A549 (cell line): ENCODE results near the gene F8. TPM values are rescaled to one million over a fixed set of nuclear protein-coding genes. Genes with fewer than 3 reads are reported as not detected.

Source experiments
- ATAC-seq, 2 experiments: fragments of 200-7000 bp in 1 of 2; fragments of >200 bp in 1 of 2; cut with Nextera tagmentation in 1 of 2; cut with Tn5 transposase in 1 of 2; 3 replicates each; pipeline versions ENCODE4 v1.8.0 to v1.9.1; 2018 to 2020; ENCODE audit warnings: mild to moderate bottlenecking in 1 of 2, moderate library complexity in 1 of 2
- CTCF ChIA-PET: fragments of 300-600 bp; sonication (Branson Sonifier 250); formaldehyde crosslinking; extraction: SDS; loops from one replicate; lab custom pipeline; 2021; ENCODE audit warnings: antibody characterized with exemption, inconsistent platforms; lab: Yijun Ruan, JAX
- POLR2A ChIA-PET: fragments of 350-600 bp; formaldehyde crosslinking; extraction: SDS; loops from one replicate; lab custom pipeline; 2021; ENCODE audit warnings: antibody characterized with exemption, inconsistent platforms; lab: Yijun Ruan, JAX
- DNase-seq, 2 experiments: peaks; one replicate each; pipeline versions ENCODE4 v3.0.0 to v3.0.0-alpha.2; 2011 to 2016; ENCODE audit warnings: low read depth in 1 of 2, low spot score in 1 of 2
- FAIRE-seq: peaks from 2 replicates; lab custom pipeline; 2011; peaks lifted over from hg19 to GRCh38; lab: Jason Lieb, UNC
- H3K27ac ChIP-seq, 2 experiments: fragments of >200 bp; sonication (Bioruptor Twin); formaldehyde crosslinking; 3 replicates each; pipeline ENCODE4 v1.5.1; 2016 to 2017
- H3K4me1 ChIP-seq: fragments of >200 bp; sonication (Bioruptor Twin); formaldehyde crosslinking; 3 replicates; pipeline ENCODE4 v1.6.1; 2016
- H3K4me2 ChIP-seq: fragments of >200 bp; sonication (Bioruptor Twin); formaldehyde crosslinking; 3 replicates; pipeline ENCODE4 v1.6.1; 2016
- H3K4me3 ChIP-seq: fragments of >200 bp; sonication (Bioruptor Twin); formaldehyde crosslinking; 3 replicates; pipeline ENCODE4 v1.5.1; 2016
- H3K9me3 ChIP-seq: fragments of >200 bp; sonication (Bioruptor Twin); formaldehyde crosslinking; 3 replicates; pipeline ENCODE4 v1.6.1; 2016
- CBX2 ChIP-seq: fragments of 200-600 bp; sonication (generic); IDR thresholded peaks from 2 replicates; pipeline ENCODE4 v1.6.1; 2016; ENCODE audit warnings: low read depth, mild to moderate bottlenecking, borderline replicate concordance
- CHD4 ChIP-seq: fragments of 200-600 bp; sonication (generic); IDR thresholded peaks from 2 replicates; pipeline ENCODE4 v1.6.1; 2016; ENCODE audit warnings: antibody characterized with exemption, mild to moderate bottlenecking, borderline replicate concordance
- CTCF ChIP-seq: fragments of >200 bp; sonication (Bioruptor Twin); formaldehyde crosslinking; IDR thresholded peaks from 3 replicates; pipeline ENCODE4 v1.5.1; 2016
- ELK1 ChIP-seq: fragments of 150-350 bp; IDR thresholded peaks from 2 replicates; pipeline ENCODE4 v1.6.1; 2014; ENCODE audit warnings: low read depth, mild to moderate bottlenecking, low read length
- EP300 ChIP-seq, 2 experiments: fragments of >200 bp; sonication (Bioruptor Twin); formaldehyde crosslinking; IDR thresholded peaks; 2 replicates in 1 of 2; 3 replicates in 1 of 2; pipeline ENCODE4 v1.6.1; 2016 to 2017
- ESRRA ChIP-seq: fragments of 150-350 bp; IDR thresholded peaks from 2 replicates; pipeline ENCODE4 v1.6.1; 2014; ENCODE audit warnings: mild to moderate bottlenecking, low read length, borderline replicate concordance
- FOSL2 ChIP-seq, 2 experiments: fragments of 450-650 bp in 1 of 2; fragments of >200 bp in 1 of 2; sonication (Bioruptor Twin) in 1 of 2; formaldehyde crosslinking; IDR thresholded peaks; 2 replicates each; pipeline versions ENCODE4 v1.5.0 to v1.6.1; 2016 to 2020; ENCODE audit warnings: mild to moderate bottlenecking in 1 of 2, moderate library complexity in 1 of 2
- FOXS1 ChIP-seq: fragments of 250-450 bp; sonication (Bioruptor Pico); IDR thresholded peaks from 2 replicates; pipeline ENCODE4 v1.5.0; 2020; ENCODE audit warnings: mild to moderate bottlenecking, moderate library complexity
- GATA3 ChIP-seq: IDR thresholded peaks from 2 replicates; pipeline ENCODE4 v1.6.1; 2012; ENCODE audit warnings: borderline replicate concordance
- HEYL ChIP-seq: fragments of 250-450 bp; sonication (Bioruptor Pico); IDR thresholded peaks from 2 replicates; pipeline ENCODE4 v1.8.0; 2021; ENCODE audit warnings: mild to moderate bottlenecking, moderate library complexity
- JUN ChIP-seq, 2 experiments: fragments of >200 bp; sonication (Bioruptor Twin); formaldehyde crosslinking; IDR thresholded peaks; 2 replicates in 1 of 2; 3 replicates in 1 of 2; pipeline ENCODE4 v1.6.1; 2016 to 2017
- JUNB ChIP-seq: fragments of >200 bp; sonication (Bioruptor Twin); formaldehyde crosslinking; IDR thresholded peaks from 2 replicates; pipeline ENCODE4 v1.6.1; 2016
- NR3C1 ChIP-seq: fragments of >200 bp; sonication (Bioruptor Twin); formaldehyde crosslinking; IDR thresholded peaks from 3 replicates; pipeline ENCODE4 v1.6.1; 2017
- POLR2A ChIP-seq: IDR thresholded peaks from 2 replicates; pipeline ENCODE4 v1.6.1; 2012; ENCODE audit warnings: mild to moderate bottlenecking, low read length
- RARB ChIP-seq: fragments of 250-450 bp; sonication (Bioruptor Pico); IDR thresholded peaks from 2 replicates; pipeline ENCODE4 v1.8.0; 2021; ENCODE audit warnings: mild to moderate bottlenecking, moderate library complexity
- RNF2 ChIP-seq: fragments of 200-600 bp; sonication (generic); IDR thresholded peaks from 2 replicates; pipeline ENCODE4 v1.6.1; 2016; ENCODE audit warnings: low read depth, mild to moderate bottlenecking, antibody characterized with exemption, moderate library complexity, borderline replicate concordance
- TP53 ChIP-seq: fragments of 250-450 bp; sonication (Bioruptor Pico); IDR thresholded peaks from 2 replicates; pipeline ENCODE4 v1.5.0; 2021; ENCODE audit warnings: mild to moderate bottlenecking, moderate library complexity
- ZC3H11A ChIP-seq: fragments of 450-650 bp; IDR thresholded peaks from 2 replicates; pipeline ENCODE4 v1.6.1; 2014; ENCODE audit warnings: antibody characterized with exemption, mild to moderate bottlenecking
- ZNF302 ChIP-seq: fragments of 250-450 bp; sonication (Bioruptor Pico); IDR thresholded peaks from 2 replicates; pipeline ENCODE4 v1.9.0; 2021; ENCODE audit warnings: inconsistent platforms, mild to moderate bottlenecking, moderate library complexity
- WGBS: methylation state at CpG from one replicate; pipeline ENCODE4 v1.1.6; 2017; ENCODE audit errors: missing lambda C conversion rate; 5-methylcytosine and 5-hydroxymethylcytosine counted together
- polyA plus RNA-seq, 4 experiments: library from polyadenylated mRNA; depleted of rRNA in 3 of 4; stranded (reverse); fragments of >200 nt; fragmentation: RNase III in 1 of 4; extraction: RNeasy Plus Mini Kit Qiagen cat#74134 plus additional on column Dnase treatment in 1 of 4; gene quantifications; 2 replicates in 3 of 4; 3 replicates in 1 of 4; pipeline ENCODE4 v1.2.3, GENCODE V29; 2011 to 2017
- TF ChIP-seq, protein P1 (sequence below): fragments of 200-600 bp; sonication (generic); IDR thresholded peaks from 2 replicates; pipeline ENCODE4 v1.6.1; 2016; ENCODE audit warnings: antibody characterized with exemption, mild to moderate bottlenecking, moderate library complexity
- TF ChIP-seq, protein P2 (sequence below): IDR thresholded peaks from 2 replicates; pipeline ENCODE4 v1.6.1; 2012

F8 gene
- polyA plus RNA-seq, 2 of the 4 experiments (the other 2 are of a cell fraction), result 4.3 to 6.9 TPM

GRCh38 chrX:154802947-154803346 is 219.6 kb downstream of the F8 start:
- Histone ChIP-seq H3K9me3 (no peaks in the 10 kb centered on the region), H3K4me3 (no peak overlapping the region), H3K4me2 (no peak overlapping the region), H3K27ac (no peak overlapping the region), H3K4me1 (peaks cover 36% of the 10 kb centered on the region)
- ATAC-seq (no peak), FAIRE-seq (no peak), DNase-seq (no peak)
- ChIA-PET POLR2A (no interaction called here), CTCF (interaction anchor here (0.8 kb wide), 1 partner anchor 54 kb away, joined by 3 read pairs; no protein-coding TSS in a partner anchor)
- TF ChIP-seq, protein P1, sequence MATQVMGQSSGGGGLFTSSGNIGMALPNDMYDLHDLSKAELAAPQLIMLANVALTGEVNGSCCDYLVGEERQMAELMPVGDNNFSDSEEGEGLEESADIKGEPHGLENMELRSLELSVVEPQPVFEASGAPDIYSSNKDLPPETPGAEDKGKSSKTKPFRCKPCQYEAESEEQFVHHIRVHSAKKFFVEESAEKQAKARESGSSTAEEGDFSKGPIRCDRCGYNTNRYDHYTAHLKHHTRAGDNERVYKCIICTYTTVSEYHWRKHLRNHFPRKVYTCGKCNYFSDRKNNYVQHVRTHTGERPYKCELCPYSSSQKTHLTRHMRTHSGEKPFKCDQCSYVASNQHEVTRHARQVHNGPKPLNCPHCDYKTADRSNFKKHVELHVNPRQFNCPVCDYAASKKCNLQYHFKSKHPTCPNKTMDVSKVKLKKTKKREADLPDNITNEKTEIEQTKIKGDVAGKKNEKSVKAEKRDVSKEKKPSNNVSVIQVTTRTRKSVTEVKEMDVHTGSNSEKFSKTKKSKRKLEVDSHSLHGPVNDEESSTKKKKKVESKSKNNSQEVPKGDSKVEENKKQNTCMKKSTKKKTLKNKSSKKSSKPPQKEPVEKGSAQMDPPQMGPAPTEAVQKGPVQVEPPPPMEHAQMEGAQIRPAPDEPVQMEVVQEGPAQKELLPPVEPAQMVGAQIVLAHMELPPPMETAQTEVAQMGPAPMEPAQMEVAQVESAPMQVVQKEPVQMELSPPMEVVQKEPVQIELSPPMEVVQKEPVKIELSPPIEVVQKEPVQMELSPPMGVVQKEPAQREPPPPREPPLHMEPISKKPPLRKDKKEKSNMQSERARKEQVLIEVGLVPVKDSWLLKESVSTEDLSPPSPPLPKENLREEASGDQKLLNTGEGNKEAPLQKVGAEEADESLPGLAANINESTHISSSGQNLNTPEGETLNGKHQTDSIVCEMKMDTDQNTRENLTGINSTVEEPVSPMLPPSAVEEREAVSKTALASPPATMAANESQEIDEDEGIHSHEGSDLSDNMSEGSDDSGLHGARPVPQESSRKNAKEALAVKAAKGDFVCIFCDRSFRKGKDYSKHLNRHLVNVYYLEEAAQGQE, result no peak
- TF ChIP-seq HEYL (CRISPR knock-in tag) (no peak), CBX2 (no peak), TP53 (no peak), CHD4 (no peak), ZNF302 (CRISPR knock-in tag) (no peak), CTCF (no peak), FOXS1 (no peak), NR3C1 (no peak)
- 90% methylated on average over 2 of the region's 2 CpGs for WGBS

- POLR2A ChIA-PET, result interaction anchor here (1.3 kb wide), 1 partner anchor 38 kb away, joined by 3 read pairs; no protein-coding TSS in a partner anchor
- no peak for TF ChIP-seq FOXS1
- TF ChIP-seq RNF2, result no peak
- no peak for TF ChIP-seq ESRRA
- WGBS, result 71% methylated on average over 8 of the region's 8 CpGs
- no peak overlapping the region for H3K4me3 ChIP-seq
- no peak for DNase-seq
- ATAC-seq, result no peak
- peak overlapping the region; percentile 71 to 83 for H3K27ac ChIP-seq
- H3K9me3 ChIP-seq, result no peaks in the 10 kb centered on the region
- H3K4me1 ChIP-seq, result peaks cover 52% of the 10 kb centered on the region
- FAIRE-seq, result no peak
- peak overlapping the region; percentile 72 for H3K4me2 ChIP-seq
- CTCF ChIA-PET, result interaction anchor here (0.5 kb wide), 1 partner anchor 51 kb away, joined by 3 read pairs; no protein-coding TSS in a partner anchor
Observed at GRCh38 chrX:154800478-154801210, 221.9 kb downstream of the F8 start.

DNA sequence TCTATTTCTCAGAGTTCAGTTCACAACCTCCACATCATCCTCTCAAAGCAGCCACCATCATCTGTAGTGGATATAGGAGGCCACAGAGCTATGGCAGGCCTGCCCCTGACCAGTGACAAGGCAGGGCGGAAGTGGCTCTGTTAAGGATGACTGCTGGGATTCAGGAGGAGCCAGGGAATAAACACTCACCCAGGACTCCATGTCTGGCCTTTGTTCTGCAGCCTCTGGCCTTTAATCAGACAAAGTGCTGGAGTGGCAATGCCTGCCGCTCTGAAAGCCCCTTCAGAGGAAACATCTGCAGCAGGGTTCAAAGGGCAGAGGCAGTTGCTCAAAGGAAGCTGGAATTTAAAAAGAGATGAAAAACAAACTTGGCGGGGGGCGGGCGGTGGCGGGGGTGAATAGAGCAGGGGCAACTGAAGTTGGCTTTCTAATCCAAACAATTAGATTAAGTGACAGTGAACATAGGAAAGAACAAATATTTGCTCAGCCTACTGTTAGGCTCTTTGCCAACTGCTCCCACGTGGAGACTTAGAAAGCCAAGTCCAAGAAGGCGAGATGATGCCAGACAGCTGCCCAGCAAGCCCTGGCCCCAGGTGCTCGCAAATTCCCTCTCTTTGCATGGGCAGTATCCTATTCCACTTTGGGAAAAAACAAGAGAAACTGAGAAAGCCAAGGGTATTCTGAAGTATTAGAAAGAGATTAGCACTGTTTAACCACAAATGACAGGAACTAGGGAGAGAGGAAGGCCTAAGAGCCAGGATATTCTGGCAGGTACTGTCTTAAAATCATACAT is 222.8 kb downstream of the F8 start:
- DNase-seq (peak; percentile 73 to 80), ATAC-seq (peak; percentile 90 to 92), FAIRE-seq (peak; percentile 61)
- ChIA-PET POLR2A (interaction anchor here (0.6 to 1.3 kb wide), 2 partner anchors 37 to 196 kb away, joined by 3 read pairs; no protein-coding TSS in a partner anchor), CTCF (interaction anchor here (0.5 to 0.6 kb wide), 2 partner anchors 51 to 1086 kb away, joined by 3 to 4 read pairs; no protein-coding TSS in a partner anchor)
- Histone ChIP-seq H3K9me3 (no peaks in the 10 kb centered on the region), H3K4me1 (peaks cover 52% of the 10 kb centered on the region), H3K4me3 (no peak overlapping the region), H3K27ac (peak overlapping the region; percentile 71 to 83), H3K4me2 (peak overlapping the region; percentile 72)
- TF ChIP-seq ELK1, result no peak
- TF ChIP-seq POLR2A, result no peak
- TF ChIP-seq GATA3, result peak; percentile 70; the same call in 1 of the 2 replicates
- no peak for TF ChIP-seq HEYL (CRISPR knock-in tag)
- TF ChIP-seq FOSL2 (IDR thresholded peaks at IDR 0.05), result no peak
- no peak for TF ChIP-seq FOSL2 (CRISPR knock-in tag; IDR thresholded peaks at IDR 0.05)
- peak in 1 of 2 experiments; percentile 62; a peak in 2 of 5 replicates for TF ChIP-seq JUN (IDR thresholded peaks at IDR 0.05)
- TF ChIP-seq RARB (CRISPR knock-in tag), result no peak
- TF ChIP-seq, protein P2, sequence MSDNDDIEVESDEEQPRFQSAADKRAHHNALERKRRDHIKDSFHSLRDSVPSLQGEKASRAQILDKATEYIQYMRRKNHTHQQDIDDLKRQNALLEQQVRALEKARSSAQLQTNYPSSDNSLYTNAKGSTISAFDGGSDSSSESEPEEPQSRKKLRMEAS, result peak; percentile 60
- TF ChIP-seq EP300 (IDR thresholded peaks at IDR 0.05), result no peak
- TF ChIP-seq ESRRA, result no peak
- TF ChIP-seq ZC3H11A, result no peak
- no peak for TF ChIP-seq JUNB
- no peak for TF ChIP-seq ZNF302 (CRISPR knock-in tag)
- WGBS, result 7% methylated on average over 8 of the region's 9 CpGs
